PFSK-1 (cell line): ENCODE data around the gene PIGS.

ENCODE experiments used
- POLR2AphosphoS5 ChIP-seq: IDR thresholded peaks from 2 replicates; pipeline ENCODE4 v1.6.1; 2012; ENCODE audit warnings: low read depth, mild to moderate bottlenecking, control low read depth, low read length, moderate library complexity
- TAF1 ChIP-seq: IDR thresholded peaks from 2 replicates; pipeline ENCODE4 v1.6.1; 2012; ENCODE audit warnings: low read length, control low read depth, borderline replicate concordance; ENCODE audit not compliant: insufficient read depth

DNA sequence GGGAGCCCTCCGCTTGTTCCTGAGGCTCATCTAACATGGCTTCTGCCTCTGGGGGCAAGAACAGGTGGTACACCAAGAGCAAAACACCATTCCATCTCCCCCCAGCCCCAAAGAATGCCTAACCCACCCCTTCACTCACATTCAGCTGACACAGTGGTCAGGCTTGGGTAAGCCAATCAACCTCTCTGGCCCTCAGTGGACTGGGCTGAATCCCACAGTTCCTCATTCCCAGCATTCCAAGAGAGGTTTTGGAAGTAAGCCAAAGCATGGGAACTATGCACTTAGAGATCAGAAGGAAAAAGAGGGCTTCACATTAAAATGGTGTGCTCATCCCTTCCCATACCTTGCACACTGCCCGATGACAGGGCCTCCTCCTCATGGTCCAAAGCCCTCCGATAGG is 7.8 kb downstream of the PIGS start:
- TF ChIP-seq POLR2AphosphoS5 (no peak), TAF1 (no peak)
